Osteocyte (in vitro differentiated cells): ENCODE data around the gene SPSB3. TPM values are rescaled to one million over a fixed set of nuclear protein-coding genes. Genes with fewer than 3 reads are reported as not detected.

ENCODE experiments used
- DNase-seq: peaks from one replicate; pipeline ENCODE4 v3.0.0; 2021; ENCODE audit warnings: mixed read lengths; ENCODE audit not compliant: unreplicated experiment; ENCODE audit errors: extremely low spot score
- H3K27ac Mint-ChIP-seq: one replicate; pipeline ENCODE4 v1.8.0; 2021; ENCODE audit warnings: mild to moderate bottlenecking, mixed read lengths; ENCODE audit not compliant: unreplicated experiment
- H3K27me3 Mint-ChIP-seq: one replicate; pipeline ENCODE4 v1.8.0; 2021; ENCODE audit warnings: mixed read lengths; ENCODE audit not compliant: unreplicated experiment
- H3K36me3 Mint-ChIP-seq: one replicate; pipeline ENCODE4 v1.8.0; 2021; ENCODE audit warnings: mixed read lengths; ENCODE audit not compliant: unreplicated experiment
- H3K4me1 Mint-ChIP-seq: one replicate; pipeline ENCODE4 v1.8.0; 2021; ENCODE audit warnings: mixed read lengths; ENCODE audit not compliant: unreplicated experiment
- H3K4me3 Mint-ChIP-seq: one replicate; pipeline ENCODE4 v1.8.0; 2021; ENCODE audit warnings: mild to moderate bottlenecking, moderate library complexity, mixed read lengths; ENCODE audit not compliant: unreplicated experiment
- H3K9me3 Mint-ChIP-seq: one replicate; pipeline ENCODE4 v1.8.0; 2021; ENCODE audit warnings: mixed read lengths; ENCODE audit not compliant: unreplicated experiment
- CTCF ChIP-seq: fragments of 200-600 bp; sonication (generic); IDR thresholded peaks from 2 replicates; pipeline ENCODE4 v1.5.0; 2021; ENCODE audit warnings: antibody characterized with exemption, mild to moderate bottlenecking, moderate library complexity
- microRNA-seq: library from miRNA; unstranded; fragments of <30 nt; microRNA quantifications from one replicate; pipeline ENCODE4 v1.1.0, GENCODE V29; 2020; ENCODE audit not compliant: unreplicated experiment
- total RNA-seq: library from RNA; stranded (reverse); gene quantifications from 2 replicates; pipeline ENCODE4 v1.2.1, GENCODE V29; 2021

Gene SPSB3
- total RNA-seq, 1 donor from 2014 or later = 53.4 TPM

DNA sequence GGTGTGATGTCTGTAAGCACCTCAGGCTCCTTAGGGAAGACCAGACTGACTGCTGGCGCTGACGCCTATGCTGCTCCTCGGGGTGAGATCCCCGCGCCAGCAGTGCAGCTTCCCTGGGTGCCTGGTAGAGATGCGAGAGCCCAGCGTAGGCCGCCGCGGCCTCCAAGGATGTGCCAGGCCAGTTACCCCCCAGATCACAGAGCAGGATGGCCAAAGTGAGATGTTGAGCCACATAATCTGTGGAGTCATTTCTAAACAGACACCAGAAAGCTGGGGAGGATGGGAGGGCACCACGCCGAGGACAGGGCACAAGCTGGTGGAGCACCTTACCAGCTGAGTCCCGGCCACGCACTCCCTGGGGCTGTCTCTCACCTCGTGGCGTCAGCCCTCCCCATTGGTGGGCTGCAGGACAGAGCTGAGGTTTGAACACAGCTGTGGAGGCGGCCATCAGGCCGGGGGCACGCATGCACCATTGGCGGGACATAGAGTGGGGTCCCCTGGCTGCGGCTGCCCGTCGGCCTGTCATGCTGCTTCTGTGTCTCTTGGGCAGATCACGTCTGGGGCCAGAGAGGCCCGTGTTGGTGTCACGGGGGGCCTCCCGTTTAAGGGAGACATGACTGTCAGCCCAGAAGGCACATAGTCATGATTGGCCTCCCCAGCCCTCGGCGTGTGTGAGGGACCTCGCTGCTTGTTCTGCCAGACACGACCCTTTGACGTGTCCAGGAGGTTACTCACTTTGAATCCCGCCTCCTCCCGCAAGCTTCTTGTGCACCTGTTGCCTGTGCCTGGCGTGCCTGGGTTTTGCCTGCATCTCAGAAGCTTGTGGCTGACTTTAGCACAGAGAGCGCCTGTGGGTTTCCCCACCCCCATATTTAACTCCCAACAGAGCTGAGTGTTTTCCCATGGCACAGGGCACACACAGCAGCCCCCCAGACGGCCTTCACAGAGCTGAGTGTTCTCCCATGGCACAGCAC is 54.4 kb downstream of the SPSB3 start:
- peaks cover 11% of the 10 kb centered on the region for H3K4me1 Mint-ChIP-seq
- H3K27me3 Mint-ChIP-seq = no peaks in the 10 kb centered on the region
- no peak for DNase-seq
- H3K36me3 Mint-ChIP-seq = peaks cover 25% of the 10 kb centered on the region
- H3K9me3 Mint-ChIP-seq = no peaks in the 10 kb centered on the region
- no peak for TF ChIP-seq CTCF
- no peak overlapping the region for H3K27ac Mint-ChIP-seq
- no peak overlapping the region for H3K4me3 Mint-ChIP-seq

Small RNA genes within 50 kb of the gene (microRNA-seq; reads per million reads assigned to microRNA genes)
- 3.8 reads per million for gene MIR3177

Other genes with a start within 250 kb of the SPSB3 start
- gene TMEM204, start 248.9 kb downstream of the SPSB3 start, total RNA-seq = 13.5 and 14.5 TPM in 2 replicates
- 36.4 and 38.2 TPM in 2 replicates for gene IFT140, start 170.5 kb downstream of the SPSB3 start, total RNA-seq
- gene CRAMP1, start 170.2 kb downstream of the SPSB3 start, total RNA-seq = 29.4 and 30.1 TPM in 2 replicates
- 53.6 and 55.1 TPM in 2 replicates for gene JPT2, start 104.3 kb downstream of the SPSB3 start, total RNA-seq
- 89.7 and 105 TPM in 2 replicates for gene MAPK8IP3, start 76.4 kb downstream of the SPSB3 start, total RNA-seq
- gene NME3, start 11.0 kb downstream of the SPSB3 start, total RNA-seq = 45.8 and 48.8 TPM in 2 replicates
- 21.5 and 22.4 TPM in 2 replicates for gene EME2, start 9.8 kb downstream of the SPSB3 start, total RNA-seq
- gene MRPS34, start 9.4 kb downstream of the SPSB3 start, total RNA-seq = 70.9 and 73.9 TPM in 2 replicates
- gene NUBP2, start 389 bp upstream of the SPSB3 start, total RNA-seq = 55.5 and 56.3 TPM in 2 replicates
- 0.34 and 0.43 TPM in 2 replicates for gene IGFALS, start 11.1 kb upstream of the SPSB3 start, total RNA-seq
- gene HAGH, start 44.3 kb upstream of the SPSB3 start, total RNA-seq = 55.0 and 57.0 TPM in 2 replicates
- gene FAHD1, start 44.6 kb upstream of the SPSB3 start, total RNA-seq = 25.9 and 29.5 TPM in 2 replicates
- 0.63 and 1.2 TPM in 2 replicates for gene MEIOB, start 89.6 kb upstream of the SPSB3 start, total RNA-seq
- gene HS3ST6, start 135.8 kb upstream of the SPSB3 start, total RNA-seq = not detected in 2 replicates
- 17.1 and 21.0 TPM in 2 replicates for gene MSRB1, start 160.6 kb upstream of the SPSB3 start, total RNA-seq
- 1.2 TPM in 1 of 2 replicates, not detected in the other for gene RPL3L, start 172.1 kb upstream of the SPSB3 start, total RNA-seq
- gene NDUFB10, start 177.0 kb upstream of the SPSB3 start, total RNA-seq = 126 TPM in 2 replicates
- gene RPS2, start 182.3 kb upstream of the SPSB3 start, total RNA-seq = 2,261 and 2,286 TPM in 2 replicates
- gene RNF151, start 184.3 kb upstream of the SPSB3 start, total RNA-seq = 0.46 TPM in 1 of 2 replicates, not detected in the other
- gene TBL3, start 189.5 kb upstream of the SPSB3 start, total RNA-seq = 29.9 and 32.0 TPM in 2 replicates
- gene NOXO1, start 198.9 kb upstream of the SPSB3 start, total RNA-seq = 0.54 and 0.91 TPM in 2 replicates
- gene GFER, start 201.6 kb upstream of the SPSB3 start, total RNA-seq = 21.2 and 24.7 TPM in 2 replicates
- 0.57 and 0.91 TPM in 2 replicates for gene SYNGR3, start 207.4 kb upstream of the SPSB3 start, total RNA-seq
- 45.4 and 46.9 TPM in 2 replicates for gene ZNF598, start 227.2 kb upstream of the SPSB3 start, total RNA-seq
- gene NPW, start 237.2 kb upstream of the SPSB3 start, total RNA-seq = 4.1 and 4.4 TPM in 2 replicates
- 143 and 146 TPM in 2 replicates for gene NHERF2, start 244.3 kb upstream of the SPSB3 start, total RNA-seq